ENCODE measurements around the gene HACD1. TPM values are rescaled to one million over a fixed set of nuclear protein-coding genes. Genes with fewer than 3 reads are reported as not detected.
"Not testable (repeated sequence)": the region's sequence is repeated elsewhere in the genome, so short reads cannot be mapped to it uniquely, and the experiment has no call there.

The HACD1 gene
- polyA plus RNA-seq, 1 donor from 2014 or later, result not detected

DNA sequence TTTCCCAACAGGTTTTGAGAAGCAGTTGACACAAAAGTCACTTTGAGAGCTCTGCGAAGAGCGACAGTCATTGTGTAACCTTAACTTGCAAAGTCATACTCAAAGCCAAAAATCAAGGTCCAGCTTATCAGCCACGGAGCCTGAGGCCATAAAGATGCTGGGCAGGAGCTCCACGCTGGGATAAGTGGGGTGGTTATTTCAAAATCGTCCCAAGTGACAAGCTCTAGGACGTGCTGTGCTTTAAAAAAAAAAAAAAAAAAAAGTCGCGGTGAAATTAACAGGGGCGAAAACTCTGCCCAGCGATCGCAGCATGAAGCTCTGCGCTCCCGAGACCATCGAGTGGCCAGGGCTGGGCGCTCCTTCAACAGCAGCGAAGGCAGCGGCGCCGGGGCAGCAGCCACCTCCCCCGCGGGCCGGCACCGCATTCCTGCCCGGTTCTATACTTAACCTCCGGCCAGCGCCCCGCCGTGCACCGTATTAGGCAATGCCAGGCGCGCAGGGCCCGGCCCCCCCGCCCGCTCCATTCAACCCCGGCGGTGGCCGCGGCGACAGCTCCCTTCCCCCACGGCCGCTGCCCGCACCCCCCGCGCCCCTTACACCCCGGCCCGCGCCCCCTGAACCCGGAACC is 657 bp downstream of the HACD1 start:
- peaks cover 23% of the 10 kb centered on the region for H3K27me3 Mint-ChIP-seq
- H3K36me3 Mint-ChIP-seq, result no peaks in the 10 kb centered on the region
- no peak overlapping the region for H3K27ac Mint-ChIP-seq
- H3K4me3 Mint-ChIP-seq, result peak overlapping the region; percentile 20 to 58 (median 53)
- no peaks in the 10 kb centered on the region for H3K9me3 Mint-ChIP-seq
- H3K4me1 Mint-ChIP-seq, result peaks cover 5 to 8% (median 7%) of the 10 kb centered on the region in 3 donors

GRCh38 chr10:17609523-17610079 is 7.6 kb downstream of the HACD1 start:
- no peak overlapping the region for H3K4me3 Mint-ChIP-seq
- H3K27ac Mint-ChIP-seq, result no peak overlapping the region
- no peaks in the 10 kb centered on the region for H3K36me3 Mint-ChIP-seq

DNA sequence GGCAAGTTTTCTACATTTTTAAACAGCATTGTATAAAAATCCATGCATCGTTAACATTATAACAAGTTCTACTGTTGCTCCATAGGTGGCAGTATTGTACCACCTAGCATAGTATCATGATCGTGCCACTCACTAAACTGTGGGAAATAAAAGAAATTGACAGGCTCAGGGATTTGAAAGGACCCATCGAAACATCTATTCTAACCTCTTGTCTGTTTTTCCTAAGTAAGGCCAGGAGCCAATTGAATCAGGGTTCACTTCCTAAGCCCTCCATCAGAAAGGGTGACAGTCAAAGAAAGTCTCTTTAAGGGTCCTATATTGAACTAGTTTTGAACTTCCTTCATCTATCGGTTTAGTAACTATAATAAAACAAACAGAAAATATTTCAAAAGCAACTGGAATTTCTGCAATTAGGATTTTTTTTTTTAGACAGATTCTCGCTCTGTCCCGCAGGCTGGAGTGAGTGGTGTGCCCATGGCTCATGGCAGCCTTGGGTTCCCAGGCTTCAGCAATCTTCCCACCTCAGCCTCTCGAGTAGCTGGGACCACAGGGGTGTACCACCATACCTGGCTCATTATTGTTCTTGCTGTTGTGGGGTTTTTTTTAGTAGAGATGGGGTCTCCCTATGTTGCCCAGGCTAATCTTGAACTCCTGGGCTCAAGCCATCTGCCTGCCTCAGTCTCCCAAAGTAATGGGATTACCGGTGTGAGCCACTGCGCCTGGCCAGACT is 9.4 kb downstream of the HACD1 start:
- H3K36me3 Mint-ChIP-seq, result no peaks in the 10 kb centered on the region
- no peaks in the 10 kb centered on the region for H3K9me3 Mint-ChIP-seq
- no peaks in the 10 kb centered on the region for H3K27me3 Mint-ChIP-seq
- peaks cover 0 to 4% (median 2%) of the 10 kb centered on the region in 3 donors for H3K4me1 Mint-ChIP-seq
- H3K27ac Mint-ChIP-seq, result no peak overlapping the region
- H3K4me3 Mint-ChIP-seq, result no peak overlapping the region

More at GRCh38 chr10:17609523-17610079, 7.6 kb downstream of the HACD1 start:
- no peaks in the 10 kb centered on the region for H3K27me3 Mint-ChIP-seq
- H3K9me3 Mint-ChIP-seq, result no peaks in the 10 kb centered on the region
- peaks cover 0 to 4% (median 3%) of the 10 kb centered on the region in 3 donors for H3K4me1 Mint-ChIP-seq

DNA sequence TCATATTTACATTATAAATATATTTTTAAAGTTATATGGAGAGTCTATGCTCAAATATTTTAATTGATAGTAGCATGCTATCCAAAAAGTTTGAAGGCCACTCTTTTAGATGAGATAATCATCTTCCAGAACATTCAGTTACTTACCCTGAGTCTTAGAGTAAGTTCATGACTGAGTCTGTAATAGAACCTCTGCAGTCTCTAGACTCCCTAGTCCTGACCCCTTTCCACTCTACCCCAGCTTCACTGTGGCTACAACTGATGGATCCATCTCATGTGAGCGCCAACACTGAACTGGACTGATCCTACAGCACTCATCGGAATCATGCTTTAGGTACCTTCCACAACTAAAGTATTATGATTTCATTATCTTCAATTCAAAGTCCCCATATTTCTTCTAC is 10.1 kb downstream of the HACD1 start:
- peaks cover 0 to 4% (median 2%) of the 10 kb centered on the region in 3 donors for H3K4me1 Mint-ChIP-seq
- H3K36me3 Mint-ChIP-seq, result no peaks in the 10 kb centered on the region
- no peak overlapping the region for H3K27ac Mint-ChIP-seq
- no peaks in the 10 kb centered on the region for H3K9me3 Mint-ChIP-seq
- no peaks in the 10 kb centered on the region for H3K27me3 Mint-ChIP-seq
- no peak overlapping the region for H3K4me3 Mint-ChIP-seq

DNA sequence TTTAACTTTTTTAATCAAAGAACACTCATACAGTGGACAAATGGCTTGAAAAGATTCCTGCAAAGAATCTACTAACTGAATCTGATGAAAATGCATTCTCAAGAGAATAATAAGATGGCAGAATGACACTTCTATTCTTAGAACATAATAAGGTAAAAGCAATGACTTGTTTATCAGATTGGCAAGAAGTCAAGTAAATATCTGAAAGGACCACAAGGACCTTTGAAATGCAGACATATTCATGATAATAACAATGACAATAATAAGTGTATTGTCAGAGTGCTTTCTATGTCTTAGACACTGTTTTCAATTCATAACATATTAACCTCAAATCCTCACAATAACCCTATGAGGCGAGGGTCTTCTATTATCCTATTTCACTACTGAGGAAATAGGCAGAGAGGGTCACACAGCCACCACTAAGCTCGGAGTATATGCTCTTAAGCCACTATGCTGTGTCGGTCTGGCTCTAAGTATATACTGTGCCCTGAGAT is 10.6 kb downstream of the HACD1 start:
- Mint-ChIP-seq H3K27me3 (no peaks in the 10 kb centered on the region), H3K27ac (no peak overlapping the region), H3K36me3 (no peaks in the 10 kb centered on the region), H3K9me3 (no peaks in the 10 kb centered on the region), H3K4me1 (peaks cover 0 to 4% (median 2%) of the 10 kb centered on the region in 3 donors), H3K4me3 (no peak overlapping the region)

DNA sequence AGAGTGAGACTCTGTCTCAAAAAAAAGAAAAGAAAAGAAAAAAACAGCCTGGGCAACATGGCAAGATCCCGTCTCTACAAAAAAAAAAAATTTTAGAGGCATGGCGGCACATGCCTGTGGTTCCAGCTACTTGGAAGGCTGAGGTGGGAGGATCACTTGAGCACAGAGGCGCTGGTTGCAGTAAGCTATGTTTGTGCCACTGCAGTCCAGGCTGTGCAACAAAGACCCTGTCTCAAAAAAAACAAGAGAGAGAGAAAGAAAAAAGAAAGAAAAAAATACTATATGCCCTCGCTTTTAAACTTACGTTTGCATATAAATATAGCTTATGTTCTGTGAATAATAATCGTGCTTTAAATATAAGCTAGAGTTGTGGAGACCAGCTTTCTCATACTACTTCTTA is 11.2 kb downstream of the HACD1 start:
- H3K9me3 Mint-ChIP-seq, result no peaks in the 10 kb centered on the region
- H3K36me3 Mint-ChIP-seq, result no peaks in the 10 kb centered on the region
- no peak overlapping the region for H3K4me3 Mint-ChIP-seq
- H3K27ac Mint-ChIP-seq, result no peak overlapping the region
- peaks cover 0 to 2% (median 0%) of the 10 kb centered on the region in 3 donors for H3K4me1 Mint-ChIP-seq
- no peaks in the 10 kb centered on the region for H3K27me3 Mint-ChIP-seq

GRCh38 chr10:17599089-17599488 is 18.1 kb downstream of the HACD1 start:
- H3K27ac Mint-ChIP-seq, result no peak overlapping the region
- H3K27me3 Mint-ChIP-seq, result no peaks in the 10 kb centered on the region
- H3K4me3 Mint-ChIP-seq, result no peak overlapping the region
- no peaks in the 10 kb centered on the region for H3K36me3 Mint-ChIP-seq
- no peaks in the 10 kb centered on the region for H3K9me3 Mint-ChIP-seq
- no peaks in the 10 kb centered on the region for H3K4me1 Mint-ChIP-seq

GRCh38 chr10:17597386-17597785 is 19.8 kb downstream of the HACD1 start:
- H3K4me3 Mint-ChIP-seq, result no peak overlapping the region

GRCh38 chr10:17590969-17591645 is 26.1 kb downstream of the HACD1 start:
- H3K27ac Mint-ChIP-seq, result no peak overlapping the region
- H3K4me1 Mint-ChIP-seq, result peaks cover 4 to 5% (median 5%) of the 10 kb centered on the region in 3 donors
- H3K27me3 Mint-ChIP-seq, result no peaks in the 10 kb centered on the region
- H3K4me3 Mint-ChIP-seq, result no peak overlapping the region
- H3K9me3 Mint-ChIP-seq, result no peaks in the 10 kb centered on the region
- peaks cover 3% of the 10 kb centered on the region for H3K36me3 Mint-ChIP-seq

More at GRCh38 chr10:17597386-17597785, 19.8 kb downstream of the HACD1 start:
- Mint-ChIP-seq H3K36me3 (no peaks in the 10 kb centered on the region), H3K4me1 (no peaks in the 10 kb centered on the region), H3K27ac (no peak overlapping the region), H3K9me3 (no peaks in the 10 kb centered on the region), H3K27me3 (no peaks in the 10 kb centered on the region)

DNA sequence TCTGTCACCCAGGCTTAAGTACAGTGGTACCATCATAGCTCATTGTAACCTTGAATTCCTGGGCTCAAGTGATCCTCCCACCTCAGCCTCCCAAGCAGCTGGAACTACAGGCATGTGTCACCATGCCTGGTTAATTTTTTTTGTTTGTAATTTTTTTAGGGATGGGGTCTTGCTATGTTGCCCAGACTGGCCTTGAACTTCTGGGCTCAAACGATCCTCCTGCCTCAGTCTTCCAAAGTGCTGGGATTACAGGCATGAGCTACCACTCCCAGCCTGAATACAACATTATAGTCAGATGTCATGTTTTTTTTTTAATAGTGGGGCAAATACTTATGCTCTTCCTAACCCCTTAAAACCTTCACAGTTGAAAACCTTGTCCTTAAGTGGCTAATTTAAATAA is 27.9 kb downstream of the HACD1 start:
- not testable (repeated sequence) for H3K36me3 Mint-ChIP-seq, H3K27me3 Mint-ChIP-seq, H3K9me3 Mint-ChIP-seq, H3K27ac Mint-ChIP-seq, H3K4me3 Mint-ChIP-seq
- peaks cover 5 to 14% (median 13%) of the 10 kb centered on the region in 3 donors for H3K4me1 Mint-ChIP-seq

DNA sequence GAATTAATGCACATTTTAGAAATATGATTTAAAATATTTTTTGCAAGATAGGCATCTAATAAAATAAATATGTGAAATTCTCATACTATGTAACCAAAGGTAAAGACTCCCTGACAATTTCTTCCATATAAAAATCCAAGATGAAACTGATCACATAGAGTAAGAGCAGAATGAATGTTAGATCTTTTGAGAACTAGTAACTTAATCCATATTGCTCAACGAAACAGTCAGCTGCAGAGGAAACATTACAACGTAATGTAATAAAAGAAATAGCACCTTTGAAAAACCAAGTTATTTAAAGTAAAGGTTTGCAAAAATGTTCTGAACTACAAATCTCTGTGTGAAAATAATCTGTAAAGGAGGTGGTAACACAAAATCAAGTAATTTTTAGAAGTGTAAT is 28.8 kb downstream of the HACD1 start:
- Mint-ChIP-seq H3K27ac (no peak overlapping the region), H3K9me3 (no peaks in the 10 kb centered on the region), H3K4me3 (no peak overlapping the region), H3K4me1 (peaks cover 5 to 14% (median 13%) of the 10 kb centered on the region in 3 donors), H3K27me3 (peaks cover 2% of the 10 kb centered on the region), H3K36me3 (peaks cover 3% of the 10 kb centered on the region)

DNA sequence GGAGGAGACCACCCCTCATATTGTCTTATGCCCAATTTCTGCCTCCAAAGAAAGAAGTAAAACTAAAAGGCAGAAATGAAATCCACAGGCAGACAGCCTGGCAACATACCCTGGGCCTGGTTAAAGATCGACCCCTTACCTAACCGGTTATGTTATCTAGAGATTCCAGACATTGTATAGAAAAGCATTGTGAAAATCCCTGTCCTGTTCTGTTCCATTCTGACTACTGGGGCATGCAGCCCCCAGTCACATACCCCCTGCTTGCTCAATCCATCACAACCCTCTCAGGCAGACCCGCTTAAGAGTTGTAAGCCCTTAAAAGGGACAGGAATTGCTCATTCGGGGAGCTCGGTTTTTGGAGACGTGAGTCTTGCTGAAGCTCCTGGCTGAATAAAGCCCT is 29.9 kb downstream of the HACD1 start:
- H3K27me3 Mint-ChIP-seq, H3K27ac Mint-ChIP-seq, H3K9me3 Mint-ChIP-seq, H3K36me3 Mint-ChIP-seq: not testable (repeated sequence)
- H3K4me3 Mint-ChIP-seq, result peak overlapping the region in 1 of 4 donors; percentile 58
- peaks cover 5 to 14% (median 13%) of the 10 kb centered on the region in 3 donors for H3K4me1 Mint-ChIP-seq

- peaks cover 5 to 14% (median 13%) of the 10 kb centered on the region in 3 donors for H3K4me1 Mint-ChIP-seq
- no peaks in the 10 kb centered on the region for H3K9me3 Mint-ChIP-seq
- no peak overlapping the region for H3K27ac Mint-ChIP-seq
Measured at GRCh38 chr10:17586821-17587234, 30.3 kb downstream of the HACD1 start.

GRCh38 chr10:17585016-17585415 is 32.2 kb downstream of the HACD1 start:
- Mint-ChIP-seq H3K36me3 (peaks cover 3% of the 10 kb centered on the region), H3K4me3 (peak overlapping the region in 1 of 4 donors; percentile 9), H3K27me3 (peaks cover 2% of the 10 kb centered on the region), H3K9me3 (no peaks in the 10 kb centered on the region), H3K27ac (no peak overlapping the region), H3K4me1 (peaks cover 5 to 14% (median 13%) of the 10 kb centered on the region in 3 donors)

More at GRCh38 chr10:17586821-17587234, 30.3 kb downstream of the HACD1 start:
- peaks cover 2% of the 10 kb centered on the region for H3K27me3 Mint-ChIP-seq
- peak overlapping the region in 1 of 4 donors; percentile 58 for H3K4me3 Mint-ChIP-seq
- H3K36me3 Mint-ChIP-seq, result peaks cover 3% of the 10 kb centered on the region

DNA sequence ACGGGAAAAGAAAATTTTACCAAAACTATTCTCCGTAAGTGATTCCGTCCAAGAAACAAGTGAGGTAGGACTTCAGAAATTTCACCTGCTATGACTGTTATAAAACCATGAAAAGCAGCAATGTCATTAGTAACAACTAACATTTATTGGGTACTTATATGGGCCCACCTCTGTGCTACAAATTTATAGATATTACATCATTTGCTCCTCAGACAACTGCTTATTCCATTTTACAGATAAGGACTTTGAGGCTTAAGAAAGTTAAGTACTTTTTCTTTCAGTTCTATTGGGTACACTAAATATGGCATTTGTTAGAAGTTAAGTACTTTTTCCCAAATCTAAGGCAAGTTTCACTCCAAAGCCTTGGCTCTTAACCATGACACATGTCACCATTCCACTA is 36.3 kb downstream of the HACD1 start:
- Mint-ChIP-seq H3K4me3 (no peak overlapping the region), H3K36me3 (no peaks in the 10 kb centered on the region)

More for the DNA sequence above, 36.3 kb downstream of the HACD1 start:
- Mint-ChIP-seq H3K9me3 (no peaks in the 10 kb centered on the region), H3K4me1 (peaks cover 0 to 10% (median 8%) of the 10 kb centered on the region in 3 donors), H3K27me3 (peaks cover 3% of the 10 kb centered on the region), H3K27ac (no peak overlapping the region)
